Uterus (tissue), 4 donors: ENCODE measurements around the gene JAK1. TPM values are rescaled to one million over a fixed set of nuclear protein-coding genes. Genes with fewer than 3 reads are reported as not detected.

ENCODE experiments used
- DNase-seq, 2 donors: peaks; one replicate each; pipeline ENCODE4 v3.0.0-alpha.2; 2019 to 2020
- H3K27ac ChIP-seq, 2 donors: fragments of 200-600 bp; sonication (generic); 1 replicate in 1 of 2; 2 replicates in 1 of 2; pipeline ENCODE4 v1.5.1; 2016 to 2018
- H3K27me3 ChIP-seq, 2 donors: fragments of 200-600 bp; sonication (generic); one replicate each; pipeline ENCODE4 v1.5.1; 2018 to 2019; ENCODE audit warnings: control low read depth in 1 of 2
- H3K36me3 ChIP-seq, 2 donors: fragments of 200-600 bp; sonication (generic); one replicate each; pipeline ENCODE4 v1.5.1; 2019; ENCODE audit warnings: control low read depth in 1 of 2
- H3K4me1 ChIP-seq, 2 donors: fragments of 200-600 bp; sonication (generic); one replicate each; pipeline ENCODE4 v1.5.1; 2018 to 2019; ENCODE audit warnings: control low read depth in 1 of 2
- H3K4me3 ChIP-seq, 2 donors: fragments of 200-600 bp; sonication (generic); 1 replicate in 1 of 2; 2 replicates in 1 of 2; pipeline ENCODE4 v1.5.1; 2018 to 2019; ENCODE audit warnings: mild to moderate bottlenecking in 1 of 2
- H3K9me3 ChIP-seq, 2 donors: fragments of 200-600 bp; sonication (generic); one replicate each; pipeline ENCODE4 v1.5.1; 2019; ENCODE audit warnings: control low read depth in 1 of 2
- POLR2A ChIP-seq, 2 donors: fragments of 450-650 bp; IDR thresholded peaks; one replicate each; pipeline ENCODE4 v1.6.1; 2016; ENCODE audit warnings: antibody characterized with exemption in 2 of 2, mild to moderate bottlenecking in 1 of 2, moderate library complexity in 1 of 2
- intact Hi-C: fragments of 100-400 bp; cut with DNase I; formaldehyde crosslinking; loops from one replicate; pipeline ENCODE4 v1.15.1; 2023; ENCODE audit warnings: low total_unique reads
- total RNA-seq, 4 donors: library from RNA; depleted of rRNA in 3 of 4; stranded (reverse); fragments of >200 nt in 3 of 4; gene quantifications; one replicate each; pipeline versions ENCODE4 v1.1.0 to v1.2.4, GENCODE V29; 2014 to 2023
- TF ChIP-seq, protein P1 (sequence below), 4 experiments: fragments of 200-600 bp in 2 of 4; fragments of 450-650 bp in 2 of 4; sonication (generic) in 2 of 4; IDR thresholded peaks; one replicate each; pipeline ENCODE4 v1.5.1; 2016 to 2019; ENCODE audit warnings: antibody characterized with exemption in 4 of 4, mild to moderate bottlenecking in 2 of 4, moderate library complexity in 1 of 4
- donor health status: DM: yes; HTN: yes; CAD: no.

The JAK1 gene
- total RNA-seq, 4 donors from 2014 or later = 70.9 to 136 (median 125) TPM

DNA sequence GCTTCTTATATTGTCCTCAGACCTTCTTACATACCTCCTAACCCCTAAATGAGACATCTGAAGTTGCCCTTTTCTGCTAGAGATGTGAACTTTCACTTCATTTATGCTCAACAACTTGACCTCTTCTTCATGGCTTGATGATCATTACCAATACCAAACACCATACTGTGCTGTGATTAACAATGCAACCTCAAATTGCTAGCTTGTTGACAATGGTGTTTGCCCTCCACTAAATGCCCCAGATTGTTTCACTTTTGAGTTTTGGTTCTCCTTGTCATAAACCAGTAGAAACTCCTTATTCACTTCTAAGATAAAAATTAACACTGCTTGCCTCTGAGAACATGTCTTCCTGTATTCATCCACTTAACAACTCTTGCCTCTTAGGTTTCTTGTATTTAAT lies 5.6 kb downstream of the JAK1 start:
- no peak for DNase-seq
- peaks cover 5 to 14% of the 10 kb centered on the region in 2 donors for H3K4me1 ChIP-seq
- intact Hi-C loops = no loop called here

DNA sequence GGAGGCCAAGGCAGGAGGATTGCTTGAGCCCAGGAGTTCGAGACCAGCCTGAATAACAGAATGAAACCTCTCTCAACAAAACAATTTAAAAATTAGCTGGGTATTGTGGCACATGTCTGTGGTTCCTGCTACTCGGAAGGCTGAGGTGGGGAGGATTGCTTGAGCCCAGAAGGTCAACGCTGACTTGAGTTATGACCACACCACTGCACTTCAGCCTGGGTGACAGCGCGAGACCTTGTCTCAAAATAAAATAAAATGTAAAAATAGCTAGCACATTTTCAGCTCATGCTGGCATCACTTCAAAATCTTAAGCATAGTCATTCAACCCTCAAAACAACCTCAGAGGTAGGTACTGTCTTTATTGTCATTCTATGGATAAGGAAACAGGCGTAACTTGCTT lies 6.4 kb downstream of the JAK1 start:
- DNase-seq = no peak
- no peak overlapping the region for H3K4me3 ChIP-seq
- no peaks in the 10 kb centered on the region for H3K36me3 ChIP-seq
- H3K27me3 ChIP-seq = no peaks in the 10 kb centered on the region
- peaks cover 5 to 14% of the 10 kb centered on the region in 2 donors for H3K4me1 ChIP-seq
- TF ChIP-seq, protein P1, sequence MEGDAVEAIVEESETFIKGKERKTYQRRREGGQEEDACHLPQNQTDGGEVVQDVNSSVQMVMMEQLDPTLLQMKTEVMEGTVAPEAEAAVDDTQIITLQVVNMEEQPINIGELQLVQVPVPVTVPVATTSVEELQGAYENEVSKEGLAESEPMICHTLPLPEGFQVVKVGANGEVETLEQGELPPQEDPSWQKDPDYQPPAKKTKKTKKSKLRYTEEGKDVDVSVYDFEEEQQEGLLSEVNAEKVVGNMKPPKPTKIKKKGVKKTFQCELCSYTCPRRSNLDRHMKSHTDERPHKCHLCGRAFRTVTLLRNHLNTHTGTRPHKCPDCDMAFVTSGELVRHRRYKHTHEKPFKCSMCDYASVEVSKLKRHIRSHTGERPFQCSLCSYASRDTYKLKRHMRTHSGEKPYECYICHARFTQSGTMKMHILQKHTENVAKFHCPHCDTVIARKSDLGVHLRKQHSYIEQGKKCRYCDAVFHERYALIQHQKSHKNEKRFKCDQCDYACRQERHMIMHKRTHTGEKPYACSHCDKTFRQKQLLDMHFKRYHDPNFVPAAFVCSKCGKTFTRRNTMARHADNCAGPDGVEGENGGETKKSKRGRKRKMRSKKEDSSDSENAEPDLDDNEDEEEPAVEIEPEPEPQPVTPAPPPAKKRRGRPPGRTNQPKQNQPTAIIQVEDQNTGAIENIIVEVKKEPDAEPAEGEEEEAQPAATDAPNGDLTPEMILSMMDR (IDR thresholded peaks at IDR 0.05) = no peak
- TF ChIP-seq POLR2A (IDR thresholded peaks at IDR 0.05) = no peak
- H3K9me3 ChIP-seq = no peaks in the 10 kb centered on the region
- intact Hi-C loops = no loop called here
- H3K27ac ChIP-seq = no peak overlapping the region

More for the DNA sequence above, 5.6 kb downstream of the JAK1 start:
- Histone ChIP-seq H3K27ac (no peak overlapping the region), H3K27me3 (no peaks in the 10 kb centered on the region), H3K4me3 (no peak overlapping the region), H3K36me3 (no peaks in the 10 kb centered on the region), H3K9me3 (no peaks in the 10 kb centered on the region)
- no peak for TF ChIP-seq POLR2A (IDR thresholded peaks at IDR 0.05)
- TF ChIP-seq, protein P1 (IDR thresholded peaks at IDR 0.05) = no peak

DNA sequence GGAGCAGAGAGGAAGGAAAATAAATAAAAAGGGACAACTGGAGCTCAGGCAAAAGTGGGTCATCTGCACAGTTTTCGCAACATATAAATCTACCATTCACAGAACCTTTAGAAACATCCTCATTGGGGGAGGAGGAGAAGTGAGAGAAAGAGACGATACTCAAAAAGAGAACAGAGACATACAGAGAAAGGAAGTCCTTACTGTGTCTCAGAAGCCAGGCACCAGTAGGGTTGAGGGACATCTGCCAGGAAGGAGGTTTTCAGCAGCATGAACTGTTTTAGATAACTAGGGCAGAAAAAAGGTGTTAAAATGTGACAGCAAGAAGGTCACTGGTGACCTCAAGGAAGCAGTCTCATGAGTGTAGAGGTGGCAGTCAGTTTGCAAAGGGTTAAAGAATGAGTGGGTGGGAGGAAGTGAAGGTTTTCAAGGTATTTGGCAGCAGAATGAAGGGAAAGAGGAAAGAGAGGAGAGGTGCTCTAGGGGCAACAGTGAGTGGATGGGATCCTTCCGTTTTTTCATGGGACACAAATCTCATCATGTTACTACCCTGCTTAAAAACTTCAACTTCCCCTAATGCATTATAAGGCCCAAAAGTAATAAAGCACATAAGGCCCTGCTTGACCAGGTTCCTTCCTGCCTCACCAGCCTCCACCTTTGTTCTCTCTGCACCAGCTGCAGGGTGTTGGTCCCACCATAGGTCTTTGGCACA lies 9.5 kb downstream of the JAK1 start:
- intact Hi-C loops = no loop called here
- H3K27me3 ChIP-seq = no peaks in the 10 kb centered on the region
- no peak for DNase-seq
- no peaks in the 10 kb centered on the region for H3K9me3 ChIP-seq
- no peak overlapping the region for H3K4me3 ChIP-seq
- no peaks in the 10 kb centered on the region for H3K36me3 ChIP-seq
- TF ChIP-seq POLR2A (IDR thresholded peaks at IDR 0.05) = no peak
- TF ChIP-seq, protein P1 (IDR thresholded peaks at IDR 0.05) = no peak
- H3K27ac ChIP-seq = no peak overlapping the region
- H3K4me1 ChIP-seq = peaks cover 5 to 11% of the 10 kb centered on the region in 2 donors

DNA sequence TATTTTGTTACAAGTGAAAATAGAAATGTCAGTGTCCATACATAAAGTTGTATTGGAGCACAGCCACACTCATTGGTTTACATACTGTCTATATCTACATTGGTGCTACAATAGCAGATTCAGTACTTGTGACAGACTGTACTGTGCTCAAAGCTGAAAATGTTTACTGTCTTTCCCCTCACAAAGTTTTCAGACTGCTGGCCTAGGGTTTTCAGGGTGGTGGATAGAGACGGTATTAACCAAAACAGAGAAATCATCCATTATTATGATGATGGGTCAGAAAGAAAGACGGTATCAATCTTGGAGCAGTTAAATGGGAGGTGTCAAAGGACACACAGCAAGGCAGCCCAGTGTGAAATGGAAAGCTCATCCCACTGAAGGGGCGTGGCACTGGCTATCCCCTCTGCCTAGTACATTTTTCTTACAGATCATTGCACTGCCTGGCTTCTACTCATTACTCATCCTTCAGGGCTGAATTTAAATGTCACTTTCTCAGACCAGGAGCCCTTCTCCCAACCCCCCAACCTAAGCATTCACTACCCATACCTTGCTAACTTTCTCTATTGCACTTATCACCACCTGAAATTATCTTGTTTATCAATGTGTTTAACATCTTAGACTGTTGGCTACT lies 10.2 kb downstream of the JAK1 start:
- intact Hi-C loops = no loop called here
- no peaks in the 10 kb centered on the region for H3K27me3 ChIP-seq
- H3K27ac ChIP-seq = no peak overlapping the region
- H3K4me1 ChIP-seq = peaks cover 5 to 11% of the 10 kb centered on the region in 2 donors
- no peak for DNase-seq
- TF ChIP-seq POLR2A (IDR thresholded peaks at IDR 0.05) = no peak
- TF ChIP-seq, protein P1 (IDR thresholded peaks at IDR 0.05) = no peak
- no peak overlapping the region for H3K4me3 ChIP-seq
- H3K9me3 ChIP-seq = no peaks in the 10 kb centered on the region
- no peaks in the 10 kb centered on the region for H3K36me3 ChIP-seq
